Thoracic aorta (tissue), 2 donors: ENCODE data around the gene NDUFS7. TPM values are rescaled to one million over a fixed set of nuclear protein-coding genes. Genes with fewer than 3 reads are reported as not detected.

Source experiments
- ATAC-seq: fragments of 150-250 bp; one replicate; pipeline ENCODE4 v1.8.0; 2017; ENCODE audit warnings: low read depth; ENCODE audit not compliant: insufficient number of reproducible peaks, low FRiP score
- DNase-seq: peaks from one replicate; pipeline ENCODE4 v3.0.0-alpha.2; 2020; ENCODE audit warnings: low spot score
- H3K27ac ChIP-seq, 2 donors: fragments of 200-600 bp; sonication (generic); 1 replicate in 1 of 2; 2 replicates in 1 of 2; pipeline ENCODE4 v1.5.1; 2016; ENCODE audit warnings: mild to moderate bottlenecking in 2 of 2, moderate library complexity in 2 of 2
- H3K27me3 ChIP-seq: fragments of 200-600 bp; sonication (generic); replicated peaks from 2 replicates; pipeline ENCODE4 v1.6.0; 2016; ENCODE audit warnings: mild to moderate bottlenecking; ENCODE audit not compliant: insufficient read depth
- H3K36me3 ChIP-seq: fragments of 200-600 bp; sonication (generic); one replicate; pipeline ENCODE4 v1.5.1; 2016
- H3K4me1 ChIP-seq, 2 donors: fragments of 200-600 bp; sonication (generic); 1 replicate in 1 of 2; 2 replicates in 1 of 2; pipeline versions ENCODE4 v1.5.1 to v1.6.0; 2016; ENCODE audit warnings: low read depth in 2 of 2, mild to moderate bottlenecking in 1 of 2; ENCODE audit not compliant: control insufficient read depth in 1 of 2
- H3K4me3 ChIP-seq: fragments of 200-600 bp; sonication (generic); 2 replicates; pipeline ENCODE4 v1.5.1; 2016; ENCODE audit warnings: mild to moderate bottlenecking
- H3K9me3 ChIP-seq: fragments of 200-600 bp; sonication (generic); 2 replicates; pipeline ENCODE4 v1.5.1; 2016
- CTCF ChIP-seq: fragments of 200-600 bp; sonication (generic); IDR thresholded peaks from one replicate; pipeline ENCODE4 v1.5.1; 2019; ENCODE audit warnings: antibody characterized with exemption
- total RNA-seq, 2 donors: library from RNA; depleted of rRNA; stranded (reverse); fragments of >200 nt; gene quantifications; one replicate each; pipeline versions ENCODE4 v1.1.0 to v1.2.3, GENCODE V29; 2016

Gene NDUFS7
- total RNA-seq, 2 donors from 2014 or later = 83.3 to 110 TPM

DNA sequence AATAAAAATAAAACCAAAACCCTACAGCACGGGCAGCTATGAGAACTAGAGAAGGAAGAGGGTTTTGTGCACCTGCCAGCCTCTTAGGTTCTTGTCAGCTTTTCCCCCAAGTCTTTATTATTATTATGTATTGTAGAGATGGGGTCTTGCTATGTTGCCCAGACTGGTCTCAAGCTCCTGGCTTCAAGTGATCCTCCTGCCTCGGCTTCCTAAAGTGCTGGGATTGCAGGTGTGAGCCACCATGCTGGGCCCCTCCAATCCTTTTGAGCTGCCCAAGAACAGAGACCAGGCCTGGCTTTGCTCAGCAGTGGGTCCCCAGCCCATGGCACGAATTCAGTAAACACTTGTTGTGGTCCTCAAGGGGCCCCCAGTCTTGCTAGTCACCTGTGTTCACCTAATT lies 1.5 kb upstream of the NDUFS7 start:
- no peak for TF ChIP-seq CTCF
- no peak for DNase-seq
- H3K9me3 ChIP-seq = no peaks in the 10 kb centered on the region
- no peak overlapping the region for H3K27ac ChIP-seq
- H3K36me3 ChIP-seq = peaks cover 9% of the 10 kb centered on the region
- H3K27me3 ChIP-seq = no peaks in the 10 kb centered on the region
- peaks cover 11 to 18% of the 10 kb centered on the region in 2 donors for H3K4me1 ChIP-seq
- ATAC-seq = no peak
- no peak overlapping the region for H3K4me3 ChIP-seq

- Histone ChIP-seq H3K9me3 (no peaks in the 10 kb centered on the region), H3K27me3 (no peaks in the 10 kb centered on the region), H3K4me3 (peak overlapping the region; percentile 100), H3K27ac (no peak overlapping the region), H3K4me1 (peaks cover 11 to 18% of the 10 kb centered on the region in 2 donors), H3K36me3 (peaks cover 2% of the 10 kb centered on the region)
- no peak for DNase-seq
- no peak for ATAC-seq
- TF ChIP-seq CTCF = no peak
These were observed 743 bp upstream of the NDUFS7 start for GRCh38 chr19:1383017-1383311.

DNA sequence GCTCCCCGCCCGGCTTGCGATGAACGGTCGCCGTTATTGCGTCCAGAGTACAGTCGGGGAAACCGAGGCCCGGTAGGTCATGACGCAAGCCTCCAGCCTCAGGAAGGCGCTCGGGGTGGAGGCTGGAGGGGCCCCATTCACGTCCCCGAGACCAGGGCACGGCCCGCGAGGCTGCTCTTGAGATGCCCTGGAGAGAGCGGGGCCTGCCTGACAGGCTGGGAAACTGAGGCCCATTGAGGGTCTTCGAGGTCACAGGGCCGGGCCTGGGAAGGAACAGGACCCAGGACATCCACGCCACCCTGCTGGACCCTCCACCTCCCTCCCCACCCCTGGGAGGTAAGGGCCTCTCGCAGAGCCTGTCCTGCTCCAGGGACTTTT lies 367 bp downstream of the NDUFS7 start:
- peaks cover 12% of the 10 kb centered on the region for H3K36me3 ChIP-seq
- no peaks in the 10 kb centered on the region for H3K27me3 ChIP-seq
- H3K27ac ChIP-seq = peak overlapping the region; percentile 81 to 82
- peak overlapping the region; percentile 100 for H3K4me3 ChIP-seq
- no peak for DNase-seq
- no peaks in the 10 kb centered on the region for H3K9me3 ChIP-seq
- H3K4me1 ChIP-seq = peaks cover 11 to 18% of the 10 kb centered on the region in 2 donors
- TF ChIP-seq CTCF = no peak
- no peak for ATAC-seq

DNA sequence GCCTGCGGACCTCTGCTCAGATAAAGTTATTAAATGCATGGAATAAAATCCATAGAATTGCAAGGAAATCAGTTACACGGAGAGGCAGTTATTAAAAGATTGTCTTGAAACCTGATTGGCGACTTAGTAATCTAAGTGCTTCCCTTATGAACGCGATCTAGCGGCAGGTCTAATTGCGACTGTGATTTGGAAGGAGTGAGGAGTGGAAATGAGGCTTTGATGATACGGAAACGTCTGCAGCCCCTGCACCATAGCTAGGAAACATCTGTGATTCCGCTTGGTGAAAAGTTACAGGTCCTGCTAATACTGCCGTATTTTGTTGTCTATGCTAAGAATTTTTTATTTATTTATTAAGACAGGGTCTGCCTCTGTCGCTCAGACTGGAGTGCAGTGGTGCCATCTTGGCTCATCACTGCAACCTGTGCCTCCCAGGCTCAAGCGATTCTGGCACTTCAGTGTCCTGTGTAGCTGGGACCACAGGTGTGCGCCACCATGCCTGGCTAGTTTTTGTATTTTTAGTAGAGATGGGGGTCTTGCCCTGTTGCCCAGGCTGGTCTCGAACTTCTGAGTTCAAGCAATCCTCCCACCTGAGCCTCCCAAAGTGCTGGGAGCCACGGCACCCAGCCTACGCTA lies 887 bp downstream of the NDUFS7 start:
- Histone ChIP-seq H3K36me3 (peaks cover 17% of the 10 kb centered on the region), H3K27ac (peak overlapping the region in 1 of 2 donors; percentile 81), H3K9me3 (no peaks in the 10 kb centered on the region), H3K27me3 (no peaks in the 10 kb centered on the region), H3K4me3 (peak overlapping the region; percentile 100), H3K4me1 (peaks cover 11 to 18% of the 10 kb centered on the region in 2 donors)
- TF ChIP-seq CTCF = no peak
- ATAC-seq (no peak), DNase-seq (no peak)

GRCh38 chr19:1385816-1386215 lies 2.1 kb downstream of the NDUFS7 start:
- ATAC-seq (no peak), DNase-seq (no peak)
- Histone ChIP-seq H3K27me3 (no peaks in the 10 kb centered on the region), H3K4me1 (peaks cover 11 to 18% of the 10 kb centered on the region in 2 donors), H3K27ac (no peak overlapping the region), H3K36me3 (peaks cover 21% of the 10 kb centered on the region), H3K4me3 (no peak overlapping the region), H3K9me3 (no peaks in the 10 kb centered on the region)
- no peak for TF ChIP-seq CTCF
